Mammary epithelial cell (primary cell): ENCODE results near the gene GINS1.

Experiments used
- EZH2 ChIP-seq: IDR thresholded peaks from 2 replicates; pipeline ENCODE4 v1.6.1; 2012; ENCODE audit warnings: low read length, inconsistent platforms, borderline replicate concordance
- TF ChIP-seq, protein P1 (sequence below), 2 donors: IDR thresholded peaks in 1 of 2; conservative IDR thresholded peaks in 1 of 2; 2 replicates each; pipeline ENCODE4 v1.5.1; 2011 to 2012; ENCODE audit warnings: inconsistent platforms in 2 of 2, low read length in 2 of 2, mild to moderate bottlenecking in 2 of 2, control low read depth in 1 of 2, low read depth in 1 of 2; ENCODE audit not compliant: insufficient read depth in 1 of 2; ENCODE audit errors: extremely low read depth in 1 of 2

GRCh38 chr20:25454153-25454900, 46.9 kb downstream of the GINS1 start:
- TF ChIP-seq, protein P1, sequence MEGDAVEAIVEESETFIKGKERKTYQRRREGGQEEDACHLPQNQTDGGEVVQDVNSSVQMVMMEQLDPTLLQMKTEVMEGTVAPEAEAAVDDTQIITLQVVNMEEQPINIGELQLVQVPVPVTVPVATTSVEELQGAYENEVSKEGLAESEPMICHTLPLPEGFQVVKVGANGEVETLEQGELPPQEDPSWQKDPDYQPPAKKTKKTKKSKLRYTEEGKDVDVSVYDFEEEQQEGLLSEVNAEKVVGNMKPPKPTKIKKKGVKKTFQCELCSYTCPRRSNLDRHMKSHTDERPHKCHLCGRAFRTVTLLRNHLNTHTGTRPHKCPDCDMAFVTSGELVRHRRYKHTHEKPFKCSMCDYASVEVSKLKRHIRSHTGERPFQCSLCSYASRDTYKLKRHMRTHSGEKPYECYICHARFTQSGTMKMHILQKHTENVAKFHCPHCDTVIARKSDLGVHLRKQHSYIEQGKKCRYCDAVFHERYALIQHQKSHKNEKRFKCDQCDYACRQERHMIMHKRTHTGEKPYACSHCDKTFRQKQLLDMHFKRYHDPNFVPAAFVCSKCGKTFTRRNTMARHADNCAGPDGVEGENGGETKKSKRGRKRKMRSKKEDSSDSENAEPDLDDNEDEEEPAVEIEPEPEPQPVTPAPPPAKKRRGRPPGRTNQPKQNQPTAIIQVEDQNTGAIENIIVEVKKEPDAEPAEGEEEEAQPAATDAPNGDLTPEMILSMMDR (conservative IDR thresholded peaks at IDR 0.05 in 1 of 2, IDR thresholded peaks at IDR 0.05 in 1 of 2; ENCODE audit: extremely low read depth in 1 of 2, insufficient read depth in 1 of 2, low read depth in 1 of 2, low read length in 2 of 2): no peak
- TF ChIP-seq EZH2: no peak
